ENCODE data around the gene PDXK.

PDXK gene

GRCh38 chr21:43764576-43765495, 45.9 kb downstream of the PDXK start:
- no peak for DNase-seq

GRCh38 chr21:43766734-43767497, 48.0 kb downstream of the PDXK start:
- DNase-seq = no peak

GRCh38 chr21:43767498-43767983, 48.6 kb downstream of the PDXK start:
- DNase-seq = no peak

GRCh38 chr21:43767984-43768867, 49.3 kb downstream of the PDXK start:
- no peak for DNase-seq

- no peak for DNase-seq
Measured at GRCh38 chr21:43768868-43769167, 49.9 kb downstream of the PDXK start.

GRCh38 chr21:43769325-43769958, 50.5 kb downstream of the PDXK start:
- no peak for DNase-seq

GRCh38 chr21:43770066-43770655, 51.2 kb downstream of the PDXK start:
- DNase-seq = no peak

- DNase-seq = no peak
Measured at GRCh38 chr21:43771199-43771675, 52.3 kb downstream of the PDXK start.

- DNase-seq = no peak
Measured at GRCh38 chr21:43771698-43772424, 52.9 kb downstream of the PDXK start.

- no peak for DNase-seq
Measured at GRCh38 chr21:43772425-43772821, 53.5 kb downstream of the PDXK start.

- no peak for DNase-seq
Measured at GRCh38 chr21:43774163-43774562, 55.2 kb downstream of the PDXK start.

- no peak for DNase-seq
Measured at GRCh38 chr21:43775190-43775589, 56.3 kb downstream of the PDXK start.

GRCh38 chr21:43775795-43776430, 57.0 kb downstream of the PDXK start, which contains the start of gene CSTB:
TSS of gene CSTB (minus strand) at chr21:43776308. CDS start at chr21:43776269, 39 bp downstream.
- DNase-seq = peak; percentile 36

- no peak for DNase-seq
Measured at GRCh38 chr21:43777953-43778352, 59.0 kb downstream of the PDXK start.

- DNase-seq = no peak
Measured at GRCh38 chr21:43778469-43779335, 59.8 kb downstream of the PDXK start.

GRCh38 chr21:43779660-43780059, 60.7 kb downstream of the PDXK start:
- DNase-seq = no peak

- no peak for DNase-seq
Measured at GRCh38 chr21:43781846-43782245, 62.9 kb downstream of the PDXK start.

GRCh38 chr21:43782431-43783097, 63.6 kb downstream of the PDXK start:
- DNase-seq = no peak
